ENCODE measurements around the gene SENP6. TPM values are rescaled to one million over a fixed set of nuclear protein-coding genes. Genes with fewer than 3 reads are reported as not detected.

SENP6 gene
- total RNA-seq, 1 experiment from 2014 or later: 94.9 TPM

DNA sequence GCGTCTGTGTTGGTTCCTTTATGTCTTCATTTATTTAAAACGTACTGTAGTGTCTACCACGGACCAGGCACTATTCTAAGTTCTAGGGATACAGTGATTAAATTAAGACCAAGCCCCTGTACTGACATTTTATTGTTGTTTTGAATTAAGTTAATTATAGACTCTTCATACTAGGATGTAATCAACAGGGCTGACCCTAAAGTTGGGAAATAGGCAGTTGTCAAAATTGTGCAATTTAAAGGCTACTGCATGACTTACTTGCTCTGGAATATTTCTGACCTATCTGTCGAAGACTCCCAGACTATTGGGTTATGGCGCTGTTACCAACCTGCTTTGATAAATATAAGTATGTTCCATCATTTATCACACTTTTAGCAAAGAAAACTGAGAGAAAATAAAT lies 154.0 kb downstream of the SENP6 start:
- Histone ChIP-seq H3K27me3 (replicated peaks; ENCODE audit: control insufficient read depth, insufficient read depth, low read length) (no peaks in the 10 kb centered on the region), H3K9me3 (no peaks in the 10 kb centered on the region), H3K4me1 (peaks cover 22% of the 10 kb centered on the region), H3K4me3 (ENCODE audit: low read depth, low read length) (no peak overlapping the region), H3K36me3 (ENCODE audit: control insufficient read depth, insufficient read depth, low read length) (no peaks in the 10 kb centered on the region)
- CTCF ChIA-PET: no interaction called here
- H3K36me3 Mint-ChIP-seq (ENCODE audit: insufficient read depth, unreplicated experiment): peaks cover 12% of the 10 kb centered on the region
- H3K4me3 Mint-ChIP-seq (ENCODE audit: unreplicated experiment): no peak overlapping the region
- POLR2A ChIA-PET: no interaction called here
- intact Hi-C loops (cut with micrococcal nuclease; ENCODE audit: unreplicated experiment): no loop called here
- BruUV-seq (replicated peaks): no TSS peak
- peaks cover 5% of the 10 kb centered on the region for H3K4me1 Mint-ChIP-seq (ENCODE audit: low read depth, unreplicated experiment)
- no peak overlapping the region for H3K27ac Mint-ChIP-seq (ENCODE audit: unreplicated experiment)
- TF ChIP-seq, protein P1, sequence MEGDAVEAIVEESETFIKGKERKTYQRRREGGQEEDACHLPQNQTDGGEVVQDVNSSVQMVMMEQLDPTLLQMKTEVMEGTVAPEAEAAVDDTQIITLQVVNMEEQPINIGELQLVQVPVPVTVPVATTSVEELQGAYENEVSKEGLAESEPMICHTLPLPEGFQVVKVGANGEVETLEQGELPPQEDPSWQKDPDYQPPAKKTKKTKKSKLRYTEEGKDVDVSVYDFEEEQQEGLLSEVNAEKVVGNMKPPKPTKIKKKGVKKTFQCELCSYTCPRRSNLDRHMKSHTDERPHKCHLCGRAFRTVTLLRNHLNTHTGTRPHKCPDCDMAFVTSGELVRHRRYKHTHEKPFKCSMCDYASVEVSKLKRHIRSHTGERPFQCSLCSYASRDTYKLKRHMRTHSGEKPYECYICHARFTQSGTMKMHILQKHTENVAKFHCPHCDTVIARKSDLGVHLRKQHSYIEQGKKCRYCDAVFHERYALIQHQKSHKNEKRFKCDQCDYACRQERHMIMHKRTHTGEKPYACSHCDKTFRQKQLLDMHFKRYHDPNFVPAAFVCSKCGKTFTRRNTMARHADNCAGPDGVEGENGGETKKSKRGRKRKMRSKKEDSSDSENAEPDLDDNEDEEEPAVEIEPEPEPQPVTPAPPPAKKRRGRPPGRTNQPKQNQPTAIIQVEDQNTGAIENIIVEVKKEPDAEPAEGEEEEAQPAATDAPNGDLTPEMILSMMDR (IDR thresholded peaks at IDR 0.05; ENCODE audit: insufficient read depth in 1 of 2, low read depth in 1 of 2, low read length in 1 of 2, severe bottlenecking in 1 of 2, unreplicated experiment in 1 of 2): no peak
- no peaks in the 10 kb centered on the region for H3K9me3 Mint-ChIP-seq (ENCODE audit: unreplicated experiment)
- H3K27me3 Mint-ChIP-seq (ENCODE audit: insufficient read depth, unreplicated experiment): no peaks in the 10 kb centered on the region
- no peak for DNase-seq

DNA sequence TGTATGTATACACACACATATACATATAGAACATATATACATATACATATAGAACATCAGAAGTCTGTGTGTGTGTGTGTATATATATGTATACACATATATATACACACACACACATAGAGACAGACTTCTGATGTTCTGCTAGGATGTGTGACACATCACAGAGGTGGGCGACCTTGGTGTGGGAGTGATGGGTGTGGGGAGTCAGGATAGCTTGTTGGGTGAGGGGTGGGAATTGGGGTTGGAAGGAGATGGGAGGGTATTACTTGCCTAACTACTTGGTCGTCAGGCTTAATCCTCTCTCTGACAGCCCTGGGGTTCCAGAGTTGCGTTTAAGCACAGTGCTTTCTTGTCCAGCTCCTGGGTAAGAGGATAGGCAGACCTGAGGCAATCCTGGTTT lies 155.6 kb downstream of the SENP6 start:
- DNase-seq: no peak
- Mint-ChIP-seq H3K27me3 (ENCODE audit: insufficient read depth, unreplicated experiment) (no peaks in the 10 kb centered on the region), H3K9me3 (ENCODE audit: unreplicated experiment) (no peaks in the 10 kb centered on the region), H3K36me3 (ENCODE audit: insufficient read depth, unreplicated experiment) (peaks cover 11% of the 10 kb centered on the region), H3K27ac (ENCODE audit: unreplicated experiment) (no peak overlapping the region), H3K4me3 (ENCODE audit: unreplicated experiment) (no peak overlapping the region), H3K4me1 (ENCODE audit: low read depth, unreplicated experiment) (peaks cover 5% of the 10 kb centered on the region)
- ChIA-PET CTCF (no interaction called here), POLR2A (no interaction called here)
- no TSS peak for BruUV-seq (replicated peaks)
- no peak overlapping the region for H3K4me3 ChIP-seq (ENCODE audit: low read depth, low read length)
- peaks cover 10% of the 10 kb centered on the region for H3K4me1 ChIP-seq
- H3K9me3 ChIP-seq: no peaks in the 10 kb centered on the region
- no peaks in the 10 kb centered on the region for H3K36me3 ChIP-seq (ENCODE audit: control insufficient read depth, insufficient read depth, low read length)
- TF ChIP-seq, protein P1 (IDR thresholded peaks at IDR 0.05; ENCODE audit: insufficient read depth in 1 of 2, low read depth in 1 of 2, low read length in 1 of 2, severe bottlenecking in 1 of 2, unreplicated experiment in 1 of 2): no peak
- H3K27me3 ChIP-seq (replicated peaks; ENCODE audit: control insufficient read depth, insufficient read depth, low read length): no peaks in the 10 kb centered on the region
- intact Hi-C loops (cut with micrococcal nuclease; ENCODE audit: unreplicated experiment): no loop called here

DNA sequence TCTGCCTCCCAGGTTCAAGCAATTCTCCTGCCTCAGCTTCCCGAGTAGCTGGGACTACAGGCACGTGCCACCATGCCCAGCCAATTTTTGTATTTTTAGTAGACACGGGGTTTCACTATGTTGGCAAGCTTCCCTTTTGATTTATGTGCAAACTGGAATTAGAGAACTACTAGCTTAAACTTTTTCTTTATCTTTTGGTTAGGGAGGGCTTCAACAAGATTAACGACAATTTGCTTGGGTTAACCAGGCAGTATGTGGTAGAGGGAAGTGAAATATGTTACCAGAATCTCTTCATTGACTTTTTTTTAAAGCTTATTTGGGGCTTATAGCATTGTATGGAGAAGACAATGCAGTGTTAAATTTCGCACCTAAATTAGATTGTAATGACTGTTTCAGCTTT lies 156.4 kb downstream of the SENP6 start:
- Mint-ChIP-seq H3K4me1 (ENCODE audit: low read depth, unreplicated experiment) (peaks cover 5% of the 10 kb centered on the region), H3K27ac (ENCODE audit: unreplicated experiment) (no peak overlapping the region), H3K4me3 (ENCODE audit: unreplicated experiment) (no peak overlapping the region), H3K27me3 (ENCODE audit: insufficient read depth, unreplicated experiment) (no peaks in the 10 kb centered on the region), H3K9me3 (ENCODE audit: unreplicated experiment) (no peaks in the 10 kb centered on the region), H3K36me3 (ENCODE audit: insufficient read depth, unreplicated experiment) (peaks cover 6% of the 10 kb centered on the region)
- H3K36me3 ChIP-seq (ENCODE audit: control insufficient read depth, insufficient read depth, low read length): no peaks in the 10 kb centered on the region
- no TSS peak for BruUV-seq (replicated peaks)
- no peak overlapping the region for H3K4me3 ChIP-seq (ENCODE audit: low read depth, low read length)
- H3K4me1 ChIP-seq: peaks cover 5% of the 10 kb centered on the region
- TF ChIP-seq, protein P1 (IDR thresholded peaks at IDR 0.05; ENCODE audit: insufficient read depth in 1 of 2, low read depth in 1 of 2, low read length in 1 of 2, severe bottlenecking in 1 of 2, unreplicated experiment in 1 of 2): no peak
- CTCF ChIA-PET: no interaction called here
- H3K9me3 ChIP-seq: no peaks in the 10 kb centered on the region
- DNase-seq: no peak
- POLR2A ChIA-PET: no interaction called here
- H3K27me3 ChIP-seq (replicated peaks; ENCODE audit: control insufficient read depth, insufficient read depth, low read length): no peaks in the 10 kb centered on the region
- intact Hi-C loops (cut with micrococcal nuclease; ENCODE audit: unreplicated experiment): no loop called here

Measured in Caco-2 (cell line).